Measurements from ENCODE around the gene HK2. TPM values are rescaled to one million over a fixed set of nuclear protein-coding genes. Genes with fewer than 3 reads are reported as not detected.
"Not testable (repeated sequence)": the region's sequence is repeated elsewhere in the genome, so short reads cannot be mapped to it uniquely, and the experiment has no call there.

HK2 gene
- polyA plus RNA-seq, 5 donors, result 2.1 to 4.7 (median 4.3) TPM

DNA sequence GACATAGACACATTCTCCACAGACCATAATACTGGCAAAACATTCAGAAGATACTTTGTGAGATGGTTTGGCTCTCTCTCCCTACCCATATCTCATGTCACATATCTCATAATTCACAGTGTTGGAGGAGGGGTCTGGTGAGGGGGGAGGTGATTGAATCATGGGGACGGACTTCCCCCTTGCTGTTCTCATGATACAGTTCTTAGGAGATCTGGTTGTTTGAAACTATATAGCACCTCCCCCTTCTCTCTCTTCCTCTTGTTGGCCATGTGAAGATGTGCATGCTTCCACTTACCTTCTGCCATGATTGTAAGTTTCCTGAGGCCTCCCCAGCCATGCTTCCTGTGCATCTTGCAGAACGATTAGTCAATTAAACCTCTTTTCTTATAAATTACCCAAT is 61.1 kb downstream of the HK2 start:
- no peak for DNase-seq

DNA sequence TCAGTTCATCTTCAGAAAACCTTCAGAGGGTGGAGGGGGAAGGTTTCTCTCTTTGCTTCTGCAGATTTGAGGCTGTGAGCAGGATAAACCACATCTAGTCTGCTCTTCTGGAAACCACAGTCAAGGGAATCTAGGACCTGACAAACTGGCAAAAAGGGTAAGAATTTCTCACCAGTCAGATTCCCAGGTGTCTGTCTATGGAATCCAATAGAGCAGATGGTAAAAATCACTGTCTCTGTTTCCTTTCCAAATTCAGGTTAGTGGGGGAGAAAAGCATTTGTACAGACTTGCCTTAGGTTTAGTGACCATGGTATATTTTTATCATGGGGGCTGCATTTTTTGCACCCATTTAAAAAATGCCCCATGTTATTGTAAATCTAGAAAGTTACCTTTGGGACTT is 62.3 kb downstream of the HK2 start:
- no peak for DNase-seq

DNA sequence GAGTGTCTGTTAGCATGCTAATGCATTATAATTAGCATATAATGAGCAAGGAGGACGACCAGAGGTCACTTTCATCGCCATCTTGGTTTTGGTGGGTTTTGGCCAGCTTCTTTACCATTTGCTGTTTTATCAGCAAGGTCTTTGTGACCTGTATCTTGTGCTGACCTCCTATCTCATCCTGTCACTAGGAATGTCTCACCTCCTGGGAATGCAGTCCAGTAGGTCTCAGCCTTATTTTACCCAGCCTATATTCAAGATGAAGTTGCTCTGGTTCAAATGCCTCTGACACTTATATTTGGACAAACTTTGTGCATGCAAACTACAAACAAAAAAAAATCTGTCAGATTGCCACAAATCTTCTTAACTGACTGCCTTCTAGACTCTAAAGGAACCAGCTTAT is 66.3 kb downstream of the HK2 start:
- not testable (repeated sequence) for DNase-seq

DNA sequence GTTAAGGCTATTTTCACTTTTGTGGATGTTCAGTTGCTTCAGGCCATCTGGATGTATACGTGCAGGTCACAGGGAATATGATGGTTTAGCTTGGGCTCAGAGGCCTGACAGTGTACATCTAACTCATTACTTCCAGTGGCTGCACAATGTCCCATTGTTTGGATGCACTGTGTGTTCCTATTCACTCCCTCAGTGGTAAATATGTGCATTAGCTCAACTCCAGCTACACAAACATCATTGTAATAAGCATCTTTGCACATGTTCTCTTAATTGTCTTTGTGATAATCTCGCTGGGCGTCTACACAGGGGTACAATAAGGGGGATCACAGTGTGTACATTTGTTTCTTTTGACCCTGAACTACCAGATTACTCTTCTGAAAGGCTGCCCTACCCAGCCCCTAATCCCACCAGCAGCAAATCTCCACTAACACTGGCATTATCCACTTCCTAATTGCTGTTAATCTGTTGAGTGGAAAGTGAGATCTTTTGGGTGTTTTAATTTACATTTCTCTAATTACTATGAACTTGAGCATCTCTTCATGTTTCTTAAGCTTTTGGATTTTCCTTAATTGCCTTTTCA is 68.4 kb downstream of the HK2 start:
- no peak for DNase-seq

DNA sequence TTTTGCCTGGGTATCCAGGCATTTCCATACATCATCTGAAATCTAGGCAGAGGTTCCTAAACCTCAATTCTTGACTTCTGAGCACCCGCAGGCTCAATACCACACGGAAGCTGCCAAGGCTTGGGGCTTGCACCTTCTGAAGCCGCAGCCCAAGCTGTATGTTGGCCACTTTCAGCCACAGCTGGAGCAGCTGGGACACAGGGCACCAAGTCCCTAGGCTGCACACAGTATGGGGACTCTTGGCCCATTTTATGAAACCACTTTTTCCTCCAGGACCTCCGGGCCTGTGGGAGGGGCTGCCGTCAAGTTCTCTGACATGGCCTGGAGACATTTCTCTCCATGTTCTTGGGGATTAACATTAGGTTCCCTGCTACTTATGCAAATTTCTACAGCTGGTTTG is 72.5 kb downstream of the HK2 start:
- no peak for DNase-seq

DNA sequence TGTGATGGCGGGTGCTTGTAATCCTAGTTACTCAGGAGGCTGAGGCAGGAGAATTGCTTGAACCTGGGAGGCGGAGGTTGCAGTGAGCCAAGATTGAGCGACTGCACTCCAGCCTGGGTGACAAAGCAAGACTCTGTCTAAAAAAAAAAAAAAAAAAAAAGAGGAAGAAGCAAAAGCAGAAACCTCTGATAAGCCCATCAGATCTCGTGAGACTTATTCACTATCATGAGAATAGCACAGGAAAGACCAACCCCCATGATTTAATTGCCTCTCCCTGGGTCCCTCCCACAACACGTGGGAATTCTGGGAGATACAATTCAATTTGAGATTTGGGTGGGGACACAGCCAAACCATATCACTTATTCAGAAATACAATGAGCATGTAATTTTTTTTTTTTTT is 73.6 kb downstream of the HK2 start:
- not testable (repeated sequence) for DNase-seq

DNA sequence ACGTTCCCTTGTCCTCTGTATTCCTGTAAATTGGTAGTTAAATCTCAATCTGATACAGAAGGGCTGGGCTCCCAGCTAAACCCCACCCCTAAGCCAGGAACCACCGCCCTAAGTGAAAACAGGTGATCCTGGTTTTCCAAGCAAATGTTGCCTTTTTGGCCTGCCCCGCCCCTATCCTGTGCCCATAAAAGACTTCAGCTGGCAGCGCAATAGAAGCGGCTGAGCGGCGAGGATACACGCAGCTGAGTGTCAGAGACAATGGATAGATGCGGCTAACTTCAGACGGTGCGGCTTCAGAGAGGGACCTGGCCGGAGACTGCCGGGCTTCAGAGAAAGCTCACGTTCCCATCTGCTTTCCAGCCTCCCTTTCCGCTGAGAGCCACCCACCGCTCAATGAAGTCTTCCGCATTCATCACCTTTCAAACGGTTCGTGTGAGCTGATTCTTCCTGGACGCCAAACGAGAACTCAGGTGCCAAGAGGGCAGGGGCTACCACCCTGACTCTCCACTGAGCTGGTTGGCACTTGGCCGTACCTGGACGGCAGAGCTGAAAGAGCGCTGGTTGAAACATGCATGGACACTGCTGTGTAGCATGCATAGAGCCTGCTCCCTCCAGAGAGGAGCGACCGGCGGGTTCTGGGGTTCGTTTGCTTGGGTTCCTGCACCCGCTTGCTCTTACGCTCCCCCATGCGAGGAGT is 75.0 kb downstream of the HK2 start:
- DNase-seq, result no peak

DNA sequence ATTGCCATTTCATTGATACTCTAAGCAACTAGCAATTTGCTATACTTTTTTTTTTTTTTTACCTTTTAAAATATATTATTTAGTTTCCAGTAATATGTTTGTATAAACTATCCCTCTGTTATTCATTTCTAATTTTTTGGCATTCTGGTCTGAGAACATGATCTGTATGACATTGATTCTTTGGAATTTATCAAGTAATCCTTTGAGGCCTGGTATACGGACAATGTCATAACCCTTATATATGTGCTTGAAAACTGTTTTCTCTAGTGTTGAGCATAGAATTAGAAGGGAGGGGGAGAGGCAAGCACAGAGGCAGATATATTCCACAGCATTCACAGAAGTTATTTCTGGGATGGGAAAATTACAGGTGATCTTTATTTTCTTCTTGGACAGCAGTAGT is 76.3 kb downstream of the HK2 start:
- DNase-seq, result no peak

DNA sequence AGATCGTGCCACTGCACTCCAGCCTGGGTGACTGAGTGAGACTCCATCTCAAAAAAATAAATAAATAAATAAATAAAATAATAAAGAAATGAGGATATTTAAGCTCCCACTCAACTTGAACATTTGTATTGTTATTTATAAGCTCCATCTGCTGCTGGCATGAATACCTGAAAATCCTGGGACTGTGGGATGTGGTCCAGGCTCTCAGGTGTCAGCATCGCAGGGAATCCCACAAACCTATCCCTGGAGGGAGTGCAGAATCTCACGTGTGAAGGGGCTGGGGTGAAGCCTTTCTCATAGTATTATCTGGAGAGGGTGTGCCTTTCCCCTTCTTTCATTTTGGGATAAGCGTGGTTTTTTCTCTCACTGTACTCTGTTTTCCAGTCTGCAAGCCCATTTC is 77.1 kb downstream of the HK2 start:
- no peak for DNase-seq

DNA sequence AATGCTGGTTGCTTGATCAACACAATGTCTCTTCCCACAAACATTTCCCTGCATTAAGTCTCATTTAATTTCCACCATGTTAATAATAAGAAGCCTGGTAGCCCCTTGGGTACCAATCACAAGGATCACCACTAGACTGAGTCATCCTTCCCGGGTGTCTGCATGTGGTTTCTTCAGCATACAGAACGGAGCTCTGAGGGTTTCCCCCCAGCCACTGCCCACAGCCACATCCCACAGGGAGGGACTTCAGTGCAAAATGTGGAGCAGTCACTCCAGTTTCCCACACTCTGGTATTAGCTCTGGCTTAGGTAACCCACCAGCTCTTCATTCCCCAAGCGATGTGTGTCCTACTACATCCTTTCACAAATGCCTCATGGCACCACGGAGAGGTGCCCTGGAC is 81.8 kb downstream of the HK2 start:
- no peak for DNase-seq

DNA sequence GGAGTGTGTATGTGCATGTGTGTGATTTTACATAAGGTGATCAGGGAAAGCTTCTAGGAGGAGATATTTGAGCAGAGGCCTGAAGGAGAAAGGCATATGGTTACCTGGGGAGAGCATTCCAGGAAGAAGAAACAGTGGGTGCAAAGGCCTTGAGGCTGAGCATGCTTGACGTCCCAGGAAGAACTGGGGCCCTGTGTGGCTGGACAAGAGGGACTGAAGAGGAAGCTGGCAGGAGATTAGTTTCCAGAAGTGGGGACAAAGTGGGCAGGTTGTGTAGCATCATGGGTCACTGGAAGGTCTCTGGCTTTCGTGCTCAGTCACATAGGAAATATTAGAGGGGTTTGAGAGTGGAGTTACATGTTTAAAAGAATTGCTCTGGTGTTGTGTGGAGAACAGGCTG is 82.5 kb downstream of the HK2 start:
- no peak for DNase-seq

DNA sequence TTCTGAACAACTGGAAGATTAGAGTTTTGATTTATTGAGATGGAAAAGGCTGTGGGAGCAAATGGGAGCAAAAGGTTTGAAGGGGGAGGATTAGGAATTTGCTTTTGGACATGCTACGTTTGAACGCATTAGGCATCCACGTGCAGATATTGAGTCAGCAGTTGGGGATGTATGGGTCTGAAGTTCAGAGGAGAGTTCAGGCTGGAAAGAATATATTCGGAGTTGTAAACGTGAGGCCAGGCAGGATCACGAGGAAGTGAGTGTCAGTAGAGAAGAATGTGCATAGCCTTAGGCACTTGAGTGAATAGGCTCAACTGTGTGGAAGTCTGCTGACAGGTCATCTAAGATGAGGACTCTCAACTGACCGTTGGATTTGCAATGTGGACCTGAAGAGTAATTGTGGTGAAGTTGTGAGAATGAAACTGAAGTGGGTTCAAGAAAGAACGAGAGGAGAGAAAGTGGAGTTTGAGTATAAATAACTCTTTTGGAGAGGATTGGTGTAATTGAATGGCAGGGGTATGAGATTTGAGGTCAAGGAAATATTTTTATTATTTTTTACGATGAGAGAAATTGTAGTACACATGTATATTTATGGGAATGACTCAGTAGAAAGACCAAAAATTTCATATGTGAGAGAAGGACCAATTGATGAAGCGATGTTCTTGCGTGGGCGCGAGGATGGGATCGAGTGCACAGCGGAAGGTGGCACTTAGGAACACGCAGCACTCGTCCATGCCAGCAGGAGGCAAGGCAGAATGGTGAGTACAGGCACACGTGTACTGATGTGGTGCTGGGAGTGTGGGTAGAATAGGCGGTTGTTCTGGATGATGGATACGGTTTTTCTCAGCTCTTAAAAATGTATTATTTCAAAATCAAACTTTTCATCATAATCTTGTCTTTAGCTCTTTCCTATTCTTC is 84.0 kb downstream of the HK2 start:
- no peak for DNase-seq

DNA sequence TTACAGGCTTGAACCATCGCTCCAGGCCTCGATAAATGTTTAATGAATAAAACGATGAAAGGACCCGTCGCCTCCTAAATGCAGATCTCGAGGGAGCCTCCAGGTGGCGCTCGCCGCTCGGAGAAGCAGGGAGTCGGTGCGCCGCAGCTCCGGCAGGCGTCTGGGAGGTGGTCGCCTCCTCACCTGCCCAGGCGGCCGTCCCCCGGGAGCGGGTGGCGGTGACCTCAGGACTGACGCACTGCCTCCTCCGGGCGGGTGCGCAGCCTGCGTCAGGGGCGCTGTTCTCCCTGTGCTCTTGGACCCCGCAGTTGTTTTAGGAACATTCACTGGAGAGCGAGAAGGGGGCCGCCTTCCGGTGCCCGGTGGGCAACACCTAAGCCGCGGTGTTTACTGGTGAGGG is 85.9 kb downstream of the HK2 start:
- peak; percentile 26 to 38 for DNase-seq

DNA sequence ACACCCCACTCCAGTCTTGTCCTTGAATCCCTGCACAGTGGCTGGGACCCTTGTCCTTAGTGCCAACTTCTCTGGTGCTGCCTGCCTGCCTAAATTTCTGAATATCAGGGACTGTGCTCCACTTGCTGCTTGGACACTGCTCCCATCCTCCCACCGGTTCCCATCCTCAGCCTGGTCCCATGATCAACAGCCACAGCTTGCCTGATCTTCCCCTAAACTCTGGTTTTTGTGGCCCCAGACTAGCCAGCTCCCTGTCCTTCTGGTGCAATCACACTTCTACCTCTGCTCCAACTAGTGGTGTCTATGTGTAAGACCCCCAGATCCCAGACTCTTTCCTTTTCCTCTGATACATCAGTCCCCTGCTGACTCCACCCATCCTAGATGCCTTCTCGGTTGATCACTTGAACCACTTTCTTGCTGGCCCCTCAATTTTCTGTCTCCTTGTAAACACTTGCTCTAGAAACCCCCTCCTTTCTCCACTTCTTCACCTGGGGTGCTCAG is 87.4 kb downstream of the HK2 start:
- DNase-seq, result no peak

DNA sequence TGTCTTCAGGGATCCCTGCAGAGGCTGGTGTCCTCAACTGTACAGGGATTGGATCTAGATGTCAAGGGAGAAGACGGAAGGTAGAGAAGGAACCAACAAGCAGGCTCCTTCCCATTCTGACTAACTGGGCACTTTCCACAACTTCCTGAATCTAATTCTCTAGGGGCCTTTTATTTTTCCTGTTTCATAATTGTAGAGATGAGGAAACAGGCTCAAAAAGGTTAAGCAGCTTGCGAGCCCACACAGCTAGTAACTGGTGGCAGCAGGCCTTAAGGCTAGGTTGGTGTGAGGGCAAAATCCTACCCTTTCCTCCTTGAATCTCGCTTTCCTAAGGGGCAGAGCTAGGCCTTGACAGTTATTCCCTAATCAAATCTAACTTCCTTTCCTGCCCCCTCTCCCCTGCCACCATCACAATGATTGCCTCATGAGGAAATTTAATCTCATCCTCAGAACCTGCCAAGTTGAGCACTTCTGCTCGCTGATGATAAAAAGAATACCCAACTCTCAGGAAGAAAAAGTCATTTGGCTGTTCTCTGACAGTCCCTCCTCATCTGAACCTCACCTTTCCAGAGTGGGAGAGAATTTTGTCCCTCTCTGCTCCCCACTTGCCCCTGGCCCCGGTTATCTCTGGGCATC is 88.8 kb downstream of the HK2 start:
- no peak for DNase-seq

DNA sequence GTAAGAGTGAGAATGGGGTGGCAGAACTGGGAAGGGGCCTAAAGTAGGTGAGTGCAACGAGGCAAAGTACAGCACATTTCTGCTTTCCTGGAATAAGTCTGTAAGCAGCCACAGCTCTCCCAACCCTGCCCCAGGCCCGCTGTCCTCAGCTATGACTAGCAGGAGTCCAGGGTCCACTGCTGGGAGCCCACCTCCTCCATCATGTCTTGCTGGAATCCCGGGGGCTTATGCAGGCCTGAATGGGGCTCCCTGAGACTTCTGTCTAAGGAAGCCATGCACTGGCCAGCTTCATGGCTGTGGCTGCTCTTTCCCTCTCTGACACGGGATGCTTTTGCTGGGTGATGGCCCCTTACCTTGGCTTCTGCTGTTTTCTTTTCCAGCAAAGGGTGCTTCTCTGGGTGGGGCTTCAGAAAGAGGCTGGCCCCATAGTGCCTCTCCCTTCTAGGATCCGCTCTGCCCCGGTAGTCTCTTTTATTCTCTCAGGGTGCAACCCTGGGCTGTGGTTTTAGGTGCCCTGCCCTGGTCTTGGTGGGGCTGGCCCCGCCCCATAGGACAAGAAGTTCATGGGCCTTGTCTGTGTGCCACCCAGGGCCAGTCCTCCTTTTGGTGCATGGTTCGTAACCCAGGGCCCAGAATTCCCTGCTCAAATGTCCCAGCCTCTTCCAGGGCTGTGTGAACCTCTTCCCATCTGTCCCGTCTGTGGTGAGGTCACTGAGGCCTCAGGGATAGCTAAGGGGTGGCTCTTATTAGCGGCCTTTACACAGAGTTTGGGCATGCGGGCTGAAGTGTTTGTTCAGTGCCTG is 90.7 kb downstream of the HK2 start:
- DNase-seq, result no peak

DNA sequence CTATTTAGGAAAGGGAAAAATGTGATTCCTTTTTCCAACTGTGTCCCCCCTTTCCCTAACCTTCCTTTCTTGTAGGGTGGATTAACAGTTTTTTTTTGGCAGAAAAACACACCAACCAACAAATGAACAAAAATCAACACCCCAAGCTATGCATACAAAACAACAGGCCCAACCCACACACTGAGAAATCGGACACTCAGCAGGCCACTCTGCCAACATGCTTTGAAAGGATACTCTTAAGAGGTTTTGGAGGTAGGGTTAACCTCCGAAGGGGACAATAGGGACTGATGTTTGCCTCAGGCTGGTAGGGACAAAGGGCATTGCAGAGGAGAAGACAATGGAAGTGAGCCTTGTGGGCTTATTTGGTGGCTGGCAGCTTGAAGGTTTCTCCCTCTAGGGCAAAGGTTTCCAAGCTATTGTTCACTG is 91.4 kb downstream of the HK2 start:
- DNase-seq, result no peak

DNA sequence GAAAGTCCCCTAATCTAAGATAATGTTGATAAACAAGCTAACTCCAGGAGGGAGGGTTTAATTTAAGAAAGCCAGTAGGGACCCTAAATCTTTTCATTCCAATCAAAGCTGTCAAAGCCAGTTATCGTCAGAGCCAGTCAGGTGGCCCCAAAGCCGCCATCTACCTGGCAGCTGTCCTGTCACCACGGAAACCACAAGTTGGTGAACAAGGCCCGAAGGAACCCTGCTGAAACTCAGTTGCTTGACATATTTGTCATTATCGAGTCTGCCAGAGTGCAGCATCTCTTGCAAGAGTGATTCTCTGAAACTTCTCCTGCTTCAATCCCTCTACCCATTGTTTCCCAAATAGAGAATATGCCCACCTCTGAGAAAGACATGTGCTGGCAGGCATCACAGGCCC is 93.7 kb downstream of the HK2 start:
- no peak for DNase-seq

DNA sequence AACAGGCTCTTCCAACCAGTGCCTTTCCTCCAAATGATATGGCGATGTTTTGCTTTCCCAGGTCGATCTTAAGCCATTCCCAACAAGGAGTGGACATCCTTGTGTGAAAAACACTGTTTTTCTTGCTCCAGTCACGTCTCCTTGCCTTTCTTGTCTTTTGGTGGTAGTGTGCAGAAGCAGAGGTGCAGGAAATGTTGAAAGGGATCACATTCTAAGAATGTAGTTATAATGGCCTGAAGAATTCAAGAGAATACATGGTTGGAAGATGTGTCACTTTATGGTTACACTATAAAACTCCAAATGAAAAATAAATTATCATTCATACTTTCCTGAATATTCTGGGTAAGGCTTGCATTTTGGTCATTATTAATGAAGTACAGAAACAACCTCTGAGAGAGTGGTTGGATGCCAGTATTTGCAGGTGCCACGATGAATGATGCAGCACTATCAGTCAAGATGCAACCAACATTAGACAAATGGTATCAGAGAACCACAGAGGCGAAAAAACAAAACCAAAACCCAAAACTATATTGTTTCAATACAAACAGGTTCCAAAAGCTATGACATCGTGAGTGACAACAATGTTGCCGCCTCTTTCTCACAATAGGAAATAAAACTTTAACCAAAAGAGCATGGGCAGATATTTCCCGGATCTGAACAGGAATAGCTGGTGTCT is 97.0 kb downstream of the HK2 start:
- DNase-seq, result no peak

DNA sequence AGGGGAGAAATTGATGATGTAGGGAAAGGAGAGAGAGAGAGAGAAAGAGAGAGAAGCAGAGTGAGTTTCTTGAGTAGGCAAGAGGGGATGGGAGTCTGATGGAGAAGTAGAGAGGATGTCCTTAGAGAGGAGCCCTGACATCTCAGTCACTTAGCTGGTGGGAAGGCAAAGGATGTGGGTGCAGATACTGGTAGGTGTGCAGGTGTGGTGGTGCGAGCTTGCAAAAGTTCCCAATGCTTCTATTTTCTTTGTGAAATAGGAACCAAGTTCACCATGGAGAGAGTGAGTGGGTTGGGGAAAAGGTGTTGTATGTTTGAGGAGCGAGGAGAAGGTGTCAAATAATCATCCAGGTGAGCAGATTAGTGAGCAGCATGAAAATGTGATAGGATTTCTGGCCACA is 98.0 kb downstream of the HK2 start:
- no peak for DNase-seq

DNA sequence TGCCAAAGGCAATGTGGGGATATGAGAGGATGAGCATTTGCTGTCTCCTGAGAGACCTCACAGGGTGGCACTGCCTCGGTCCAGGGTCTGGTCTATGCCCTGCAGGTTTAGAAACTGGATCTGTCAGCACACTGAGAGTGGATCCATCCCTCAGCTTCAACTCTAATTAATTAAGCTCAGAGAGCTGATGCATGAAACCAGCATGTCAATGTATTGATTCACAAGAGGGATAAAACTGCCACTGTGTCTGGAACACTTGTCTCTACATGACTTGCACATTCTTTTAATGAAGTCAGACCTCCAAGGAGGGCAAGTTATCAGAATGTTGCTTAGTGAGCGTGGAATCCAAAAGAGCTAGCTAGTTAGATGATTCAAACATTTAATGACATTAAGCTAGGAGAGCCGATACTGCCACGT is 102.1 kb downstream of the HK2 start:
- no peak for DNase-seq

Measured in right lung (tissue), 5 donors.